Fibroblast of lung (primary cell): ENCODE results near the gene MPP2. TPM values are rescaled to one million over a fixed set of nuclear protein-coding genes. Genes with fewer than 3 reads are reported as not detected.

ENCODE experiments used
- DNase-seq, 2 donors: peaks; one replicate each; pipeline versions ENCODE4 v3.0.0 to v3.0.0-alpha.2; 2010; ENCODE audit warnings: low read depth in 2 of 2
- H2AFZ ChIP-seq: 2 replicates; pipeline ENCODE4 v1.5.1; 2012; ENCODE audit warnings: low read length, control low read depth, inconsistent platforms
- H3K27ac ChIP-seq: 2 replicates; pipeline ENCODE4 v1.5.1; 2011; ENCODE audit warnings: low read length, control low read depth; ENCODE audit not compliant: insufficient read depth
- H3K27me3 ChIP-seq: 2 replicates; pipeline ENCODE4 v1.5.1; 2011; ENCODE audit warnings: mild to moderate bottlenecking, low read length; ENCODE audit not compliant: control insufficient read depth, insufficient read depth
- H3K36me3 ChIP-seq: 2 replicates; pipeline ENCODE4 v1.5.1; 2011; ENCODE audit warnings: low read length; ENCODE audit not compliant: control insufficient read depth, insufficient read depth
- H3K4me1 ChIP-seq: 2 replicates; pipeline ENCODE4 v1.5.1; 2011; ENCODE audit warnings: low read length; ENCODE audit not compliant: control insufficient read depth, insufficient read depth; ENCODE audit errors: extremely low read depth
- H3K4me2 ChIP-seq: 2 replicates; pipeline ENCODE4 v1.5.1; 2011; ENCODE audit warnings: low read length, control low read depth; ENCODE audit not compliant: insufficient read depth; ENCODE audit errors: extremely low read depth
- H3K4me3 ChIP-seq, 4 experiments: fragments of 200-600 bp in 1 of 4; sonication (generic) in 1 of 4; replicated peaks in 1 of 4; 2 replicates each; pipeline ENCODE4 v1.5.1; 2011 to 2016; ENCODE audit warnings: low read length in 4 of 4, low read depth in 3 of 4, mild to moderate bottlenecking in 3 of 4, control low read depth in 2 of 4, inconsistent platforms in 1 of 4, mixed read lengths in 1 of 4; ENCODE audit not compliant: insufficient read depth in 1 of 4; ENCODE audit errors: control extremely low read depth in 1 of 4
- H3K79me2 ChIP-seq: 2 replicates; pipeline ENCODE4 v1.5.1; 2012; ENCODE audit warnings: mild to moderate bottlenecking, low read length, inconsistent platforms; ENCODE audit not compliant: control insufficient read depth, insufficient read depth
- H3K9ac ChIP-seq: 2 replicates; pipeline ENCODE4 v1.5.1; 2011; ENCODE audit warnings: mild to moderate bottlenecking, low read length, control low read depth; ENCODE audit not compliant: insufficient read depth
- H3K9me3 ChIP-seq: 2 replicates; pipeline ENCODE4 v1.5.1; 2012; ENCODE audit warnings: low read depth, low read length; ENCODE audit not compliant: control insufficient read depth, insufficient read depth
- H4K20me1 ChIP-seq: 2 replicates; pipeline ENCODE4 v1.5.1; 2011; ENCODE audit warnings: low read length; ENCODE audit not compliant: control insufficient read depth, insufficient read depth; ENCODE audit errors: extremely low read depth
- EZH2 ChIP-seq: IDR thresholded peaks from 2 replicates; pipeline ENCODE4 v1.5.1; 2012; ENCODE audit warnings: low read length, control low read depth, mild to moderate bottlenecking; ENCODE audit errors: missing control alignments
- polyA minus RNA-seq: library from RNA; depleted of rRNA, polyadenylated mRNA; stranded (reverse); fragments of >200 nt; gene quantifications from 2 replicates; pipeline ENCODE4 v1.2.3, GENCODE V29; 2011; ENCODE audit warnings: low replicate concordance
- polyA plus RNA-seq, 2 donors: library from polyadenylated mRNA; depleted of rRNA in 1 of 2; stranded (reverse) in 1 of 2; unstranded in 1 of 2; fragments of >200 nt; gene quantifications; 2 replicates each; pipeline ENCODE4 v1.2.1, GENCODE V29; 2011 to 2012; ENCODE audit warnings: missing spikeins in 1 of 2
- total RNA-seq: library from RNA; depleted of rRNA; stranded (reverse); fragments of >200 nt; gene quantifications from 2 replicates; pipeline ENCODE4 v1.2.1, GENCODE V29; 2014
- TF ChIP-seq, protein P1 (sequence below), 2 donors: IDR thresholded peaks in 1 of 2; conservative IDR thresholded peaks in 1 of 2; 1 replicate in 1 of 2; 2 replicates in 1 of 2; pipeline ENCODE4 v1.5.1; 2011 to 2012; ENCODE audit warnings: low read length in 2 of 2, control low read depth in 1 of 2, inconsistent platforms in 1 of 2, low read depth in 1 of 2, mild to moderate bottlenecking in 1 of 2

The MPP2 gene, protein sequence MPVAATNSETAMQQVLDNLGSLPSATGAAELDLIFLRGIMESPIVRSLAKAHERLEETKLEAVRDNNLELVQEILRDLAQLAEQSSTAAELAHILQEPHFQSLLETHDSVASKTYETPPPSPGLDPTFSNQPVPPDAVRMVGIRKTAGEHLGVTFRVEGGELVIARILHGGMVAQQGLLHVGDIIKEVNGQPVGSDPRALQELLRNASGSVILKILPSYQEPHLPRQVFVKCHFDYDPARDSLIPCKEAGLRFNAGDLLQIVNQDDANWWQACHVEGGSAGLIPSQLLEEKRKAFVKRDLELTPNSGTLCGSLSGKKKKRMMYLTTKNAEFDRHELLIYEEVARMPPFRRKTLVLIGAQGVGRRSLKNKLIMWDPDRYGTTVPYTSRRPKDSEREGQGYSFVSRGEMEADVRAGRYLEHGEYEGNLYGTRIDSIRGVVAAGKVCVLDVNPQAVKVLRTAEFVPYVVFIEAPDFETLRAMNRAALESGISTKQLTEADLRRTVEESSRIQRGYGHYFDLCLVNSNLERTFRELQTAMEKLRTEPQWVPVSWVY
- 1.3 and 2.1 TPM in 2 replicates for total RNA-seq
- polyA plus RNA-seq: 1.2 and 1.9 TPM in 2 replicates
- polyA plus RNA-seq (2012): 1.6 and 2.5 TPM in 2 replicates
- 3.4 and 10.3 TPM in 2 replicates for polyA minus RNA-seq

DNA sequence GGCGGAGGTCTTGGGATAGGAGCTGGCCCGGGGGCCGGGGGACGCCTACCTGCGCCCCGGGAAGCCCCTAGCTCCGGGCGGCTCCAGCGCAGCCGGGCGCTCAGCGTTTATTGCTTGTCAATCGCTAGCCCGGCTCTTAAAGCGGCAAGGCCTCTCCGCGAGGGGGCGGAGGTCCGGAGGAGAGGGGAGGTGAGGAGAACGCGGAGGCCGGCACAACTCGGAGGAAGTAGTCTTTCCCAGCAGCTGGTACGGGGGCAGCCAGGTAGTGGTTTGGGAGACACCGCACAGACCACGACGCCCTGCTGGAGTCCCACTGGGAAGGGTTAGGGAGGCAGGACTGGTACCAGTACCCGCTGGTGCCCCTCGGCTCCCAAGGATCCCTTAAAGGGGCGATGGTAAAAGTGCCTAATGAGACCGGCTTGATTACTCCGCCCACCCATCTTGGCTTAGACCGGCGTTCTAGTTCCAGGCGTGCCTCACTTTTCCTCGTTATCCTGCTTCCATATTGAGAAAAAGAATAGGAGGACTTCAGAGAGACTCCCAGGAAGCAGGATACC, at the start of gene MPP2:
MPP2 (minus strand) TSS at position 112 of the 557 bp plus-strand sequence. CDS start 3,076 bp downstream, outside the sequence.
- peak within 1 kb of the TSS; percentile 16 for H3K9ac ChIP-seq

DNA sequence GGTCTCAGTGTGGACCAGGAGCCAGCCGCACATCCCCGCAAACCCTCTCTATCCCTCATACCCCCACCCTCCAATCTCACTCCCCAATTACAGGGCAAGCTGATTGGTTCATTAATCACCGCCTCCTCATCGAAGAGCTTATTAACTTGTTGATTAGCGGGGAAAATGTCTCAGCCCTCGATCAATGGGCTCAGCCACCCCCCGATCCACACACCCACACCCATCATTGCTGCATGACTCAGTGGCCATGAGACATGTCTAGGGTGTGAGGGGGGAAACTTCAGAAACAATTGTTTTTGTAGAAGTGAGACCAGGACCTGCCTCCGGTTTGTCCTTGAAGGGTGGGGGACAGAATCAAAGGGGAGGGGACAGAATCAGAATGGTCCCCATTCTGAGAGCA, 48.9 kb upstream of the MPP2 start:
- Histone ChIP-seq H3K4me2 (no peak overlapping the region), H3K27ac (no peak overlapping the region), H3K27me3 (peaks cover 35% of the 10 kb centered on the region), H3K4me1 (no peaks in the 10 kb centered on the region), H4K20me1 (no peaks in the 10 kb centered on the region), H2AFZ (no peak overlapping the region), H3K9me3 (no peaks in the 10 kb centered on the region), H3K9ac (no peak overlapping the region), H3K36me3 (no peaks in the 10 kb centered on the region), H3K79me2 (no peaks in the 10 kb centered on the region), H3K4me3 (no peak overlapping the region)
- TF ChIP-seq, protein P1, sequence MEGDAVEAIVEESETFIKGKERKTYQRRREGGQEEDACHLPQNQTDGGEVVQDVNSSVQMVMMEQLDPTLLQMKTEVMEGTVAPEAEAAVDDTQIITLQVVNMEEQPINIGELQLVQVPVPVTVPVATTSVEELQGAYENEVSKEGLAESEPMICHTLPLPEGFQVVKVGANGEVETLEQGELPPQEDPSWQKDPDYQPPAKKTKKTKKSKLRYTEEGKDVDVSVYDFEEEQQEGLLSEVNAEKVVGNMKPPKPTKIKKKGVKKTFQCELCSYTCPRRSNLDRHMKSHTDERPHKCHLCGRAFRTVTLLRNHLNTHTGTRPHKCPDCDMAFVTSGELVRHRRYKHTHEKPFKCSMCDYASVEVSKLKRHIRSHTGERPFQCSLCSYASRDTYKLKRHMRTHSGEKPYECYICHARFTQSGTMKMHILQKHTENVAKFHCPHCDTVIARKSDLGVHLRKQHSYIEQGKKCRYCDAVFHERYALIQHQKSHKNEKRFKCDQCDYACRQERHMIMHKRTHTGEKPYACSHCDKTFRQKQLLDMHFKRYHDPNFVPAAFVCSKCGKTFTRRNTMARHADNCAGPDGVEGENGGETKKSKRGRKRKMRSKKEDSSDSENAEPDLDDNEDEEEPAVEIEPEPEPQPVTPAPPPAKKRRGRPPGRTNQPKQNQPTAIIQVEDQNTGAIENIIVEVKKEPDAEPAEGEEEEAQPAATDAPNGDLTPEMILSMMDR (conservative IDR thresholded peaks at IDR 0.05 in 1 of 2, IDR thresholded peaks at IDR 0.05 in 1 of 2; ENCODE audit: low read depth in 1 of 2, low read length in 2 of 2): no peak
- TF ChIP-seq EZH2: no peak
- no peak for DNase-seq

More for the DNA sequence above, at the start of gene MPP2:
- peak within 1 kb of the TSS; percentile 99 for H2AFZ ChIP-seq
- H3K27ac ChIP-seq: peak within 1 kb of the TSS; percentile 38
- peaks cover 5% of the 10 kb centered on the region for H3K27me3 ChIP-seq
- peak within 1 kb of the TSS; percentile 97 for H3K4me2 ChIP-seq
- no peaks in the 10 kb centered on the region for H3K9me3 ChIP-seq
- TF ChIP-seq EZH2: no peak
- TF ChIP-seq, protein P1 (conservative IDR thresholded peaks at IDR 0.05 in 1 of 2, IDR thresholded peaks at IDR 0.05 in 1 of 2; ENCODE audit: low read depth in 1 of 2, low read length in 2 of 2): peak in 1 of 2 donors; percentile 25
- no peaks in the 10 kb centered on the region for H3K36me3 ChIP-seq
- peak; percentile 76 to 77 for DNase-seq
- H3K4me1 ChIP-seq: peaks cover 7% of the 10 kb centered on the region
- peak within 1 kb of the TSS; percentile 42 to 78 (median 60) for H3K4me3 ChIP-seq
- H4K20me1 ChIP-seq: no peaks in the 10 kb centered on the region
- H3K79me2 ChIP-seq: no peaks in the 10 kb centered on the region

DNA sequence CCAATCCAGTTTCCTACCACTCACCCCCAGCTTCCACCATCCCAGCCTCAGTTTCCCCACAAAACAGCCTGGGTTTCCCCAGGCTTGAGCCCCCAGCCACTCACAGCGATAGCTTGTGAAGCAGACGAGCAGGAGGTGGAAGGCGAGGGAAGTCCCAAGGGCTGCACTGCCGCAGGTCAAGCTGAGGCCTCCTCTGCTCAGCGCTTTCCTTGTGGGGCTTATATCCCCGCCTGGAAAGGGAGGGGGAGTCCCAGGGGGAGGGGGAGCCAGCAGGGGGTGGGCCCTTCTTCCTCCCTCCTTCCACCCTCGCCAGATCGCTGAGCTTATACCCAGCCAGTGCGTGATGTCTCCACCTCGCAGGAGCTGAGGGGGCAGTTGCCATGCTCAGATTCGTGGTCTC, 46.4 kb upstream of the MPP2 start, which contains the start of gene PYY:
PYY (minus strand) TSS at position 195 of the 400 bp plus-strand sequence. CDS start 457 bp downstream, outside the sequence.
- no peak within 1 kb of the TSS for H2AFZ ChIP-seq
- no peak for TF ChIP-seq EZH2
- TF ChIP-seq, protein P1 (conservative IDR thresholded peaks at IDR 0.05 in 1 of 2, IDR thresholded peaks at IDR 0.05 in 1 of 2; ENCODE audit: low read depth in 1 of 2, low read length in 2 of 2): no peak
- no peak within 1 kb of the TSS for H3K4me2 ChIP-seq
- H3K36me3 ChIP-seq: no peaks in the 10 kb centered on the region
- no peaks in the 10 kb centered on the region for H3K79me2 ChIP-seq
- no peak within 1 kb of the TSS for H3K4me3 ChIP-seq
- H3K4me1 ChIP-seq: no peaks in the 10 kb centered on the region
- no peaks in the 10 kb centered on the region for H3K9me3 ChIP-seq
- H4K20me1 ChIP-seq: no peaks in the 10 kb centered on the region
- no peak within 1 kb of the TSS for H3K9ac ChIP-seq
- no peak for DNase-seq
- no peak within 1 kb of the TSS for H3K27ac ChIP-seq
- peaks cover 48% of the 10 kb centered on the region for H3K27me3 ChIP-seq
